DMS153 (cell line): ENCODE measurements around the gene SCN1B.
A peak's percentile ranks its signal among the peaks of the same experiment; 100 is the strongest.
"Not testable (repeated sequence)": the region's sequence is repeated elsewhere in the genome, so short reads cannot be mapped to it uniquely, and the experiment has no call there.

Experiments
- DNase-seq: peaks from one replicate; lab custom pipeline; 2025; lab: John Stamatoyannopoulos, UW

SCN1B gene

DNA sequence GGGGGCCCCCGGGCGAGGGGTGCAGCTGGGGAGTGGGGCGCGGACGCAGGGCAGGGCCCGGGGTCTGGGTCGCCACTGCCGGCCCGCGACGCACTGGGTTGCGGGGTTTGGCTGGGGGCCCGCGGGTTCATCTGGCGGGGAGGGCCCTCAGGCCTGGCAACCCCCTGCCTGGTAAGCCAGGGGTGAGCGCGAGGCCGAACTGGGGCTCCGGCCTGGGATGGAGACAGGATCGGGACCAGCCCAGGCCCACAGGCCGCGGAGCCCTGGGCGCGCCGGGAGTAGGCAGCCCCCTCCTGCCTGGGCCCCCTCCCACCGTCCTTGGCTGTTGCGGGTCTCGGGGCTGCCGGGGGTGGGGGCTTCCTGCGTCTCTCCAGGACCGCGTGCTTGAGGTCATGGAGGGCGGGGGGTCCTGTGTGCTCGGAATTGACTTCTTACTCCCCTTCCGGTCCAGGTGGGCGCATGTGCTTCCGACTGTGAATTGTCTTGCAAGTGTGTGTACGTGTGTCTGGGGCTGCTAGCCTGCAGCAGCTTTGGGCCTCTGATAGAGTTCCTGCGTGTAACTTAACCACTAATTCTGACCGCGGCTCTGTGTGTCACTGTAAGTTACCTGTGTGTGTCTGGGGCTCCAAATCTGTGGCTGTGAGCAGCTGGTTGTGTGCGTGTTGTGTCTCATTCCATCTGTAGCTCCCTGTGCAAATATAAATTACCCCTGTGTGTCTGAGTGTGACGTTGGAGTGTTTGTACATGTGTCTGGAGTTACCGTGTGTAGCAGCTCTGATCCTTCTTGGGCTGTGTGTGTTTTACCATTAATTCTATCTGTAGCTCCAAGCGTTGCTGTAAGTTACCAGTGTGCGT is 29.4 kb upstream of the SCN1B start:
- peak; percentile 45 for DNase-seq

DNA sequence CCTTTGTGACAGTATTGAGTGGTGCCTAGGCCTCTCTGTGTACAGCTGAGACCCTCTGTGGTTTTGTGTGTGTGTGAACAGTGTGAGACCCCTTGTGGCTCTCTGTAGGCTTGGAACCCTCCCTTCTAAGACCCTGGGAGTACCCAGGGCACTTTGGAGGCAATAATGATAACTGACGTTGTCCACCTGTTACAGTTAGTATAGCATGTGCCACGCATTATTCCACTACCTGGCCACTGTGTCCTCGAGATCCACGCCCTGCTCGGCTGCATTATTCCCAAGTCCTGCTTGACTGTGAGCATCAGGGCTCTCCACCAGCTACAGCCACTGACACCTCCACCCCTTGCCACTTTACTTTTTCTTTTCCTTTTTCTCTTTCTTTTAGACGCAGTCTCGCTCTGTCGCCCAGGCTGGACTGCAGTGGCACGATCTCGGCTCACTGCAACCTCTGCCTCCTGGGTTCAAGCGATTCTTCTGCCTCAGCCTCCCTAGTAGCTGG is 28.2 kb upstream of the SCN1B start:
- no peak for DNase-seq

DNA sequence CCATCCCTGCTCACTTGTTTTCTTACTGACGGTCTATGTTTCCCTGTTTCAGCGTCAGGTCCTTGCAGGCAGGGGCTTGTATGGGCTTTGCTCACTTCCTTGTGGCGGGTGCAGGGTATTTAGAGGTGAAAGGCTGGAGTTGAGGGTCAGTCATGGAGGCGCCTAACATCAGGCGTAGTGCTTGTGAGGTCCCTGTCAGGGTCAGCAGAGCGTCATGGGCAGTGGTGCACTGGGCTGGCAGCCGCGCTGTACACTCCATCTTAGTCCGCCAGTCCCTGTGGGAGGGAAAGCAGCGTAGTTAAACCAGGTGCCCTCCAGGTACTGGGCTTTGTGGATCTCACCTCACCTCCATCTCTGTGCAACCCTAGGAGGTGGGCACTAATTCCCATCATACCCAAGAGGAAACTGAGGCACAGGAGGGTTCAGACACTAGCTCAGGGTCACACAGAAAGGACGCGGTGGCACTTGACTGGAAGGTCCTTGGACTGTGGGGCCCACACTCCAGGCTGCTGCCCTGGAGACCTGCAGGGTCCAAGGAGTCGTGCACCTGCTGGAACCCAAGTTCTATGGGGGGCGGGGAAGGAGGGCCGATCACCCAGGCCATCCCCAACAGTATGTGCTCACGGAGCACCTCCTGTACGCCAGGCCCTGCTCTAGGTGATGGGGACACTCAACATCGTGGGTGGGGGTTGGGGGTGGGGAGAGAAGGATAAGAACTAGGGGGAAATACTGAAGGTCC is 25.6 kb upstream of the SCN1B start:
- no peak for DNase-seq

DNA sequence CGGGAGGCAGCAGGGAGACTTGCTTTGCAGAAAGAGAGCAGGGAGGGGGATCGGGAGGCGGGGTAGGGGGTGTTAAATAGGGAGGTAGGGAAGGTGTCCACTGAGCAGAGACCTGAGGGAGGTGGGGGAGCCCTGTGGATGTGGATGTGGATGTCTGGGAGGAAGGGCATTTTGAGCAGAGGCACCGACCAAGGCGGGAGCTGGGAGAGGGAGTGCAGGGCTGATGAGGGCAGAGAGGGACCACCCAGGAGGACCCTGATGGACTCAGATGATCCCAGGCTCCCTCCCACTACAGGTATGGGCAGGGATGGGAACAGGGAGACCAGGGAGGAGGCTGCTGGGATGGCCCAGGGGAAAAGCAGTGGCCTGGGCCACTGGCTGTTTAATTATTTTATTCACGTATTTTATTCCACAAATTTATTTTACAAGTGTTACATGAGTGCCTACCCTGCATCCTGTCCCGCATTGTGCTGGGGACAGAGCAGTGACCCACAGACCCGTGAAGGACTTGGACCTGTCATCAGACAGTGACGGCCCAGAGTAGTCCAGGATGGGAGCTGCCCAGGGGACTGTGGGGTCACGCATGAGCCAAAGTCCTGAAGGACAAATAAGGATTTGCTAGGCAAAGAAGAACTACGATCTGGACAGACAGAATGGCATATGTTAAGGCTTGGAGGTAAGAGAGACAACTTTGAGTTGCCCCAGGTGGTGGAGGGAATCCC is 24.9 kb upstream of the SCN1B start:
- DNase-seq = no peak

DNA sequence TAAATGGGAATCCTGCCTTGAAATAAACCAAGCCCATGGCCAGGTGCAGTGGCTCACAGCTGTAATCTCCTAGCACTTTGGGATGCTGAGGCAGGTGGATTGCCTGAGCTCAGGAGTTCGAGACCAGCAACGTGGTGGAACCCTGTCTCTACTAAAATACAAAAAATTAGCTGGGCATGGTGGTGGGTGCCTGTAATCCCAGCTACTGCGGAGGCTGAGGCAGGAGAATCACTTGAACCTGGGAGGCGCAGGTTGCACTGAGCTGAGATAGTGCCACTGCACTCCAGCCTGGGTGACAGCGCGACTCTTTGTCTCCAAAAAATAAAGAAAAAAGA is 24.3 kb upstream of the SCN1B start:
- not testable (repeated sequence) for DNase-seq

DNA sequence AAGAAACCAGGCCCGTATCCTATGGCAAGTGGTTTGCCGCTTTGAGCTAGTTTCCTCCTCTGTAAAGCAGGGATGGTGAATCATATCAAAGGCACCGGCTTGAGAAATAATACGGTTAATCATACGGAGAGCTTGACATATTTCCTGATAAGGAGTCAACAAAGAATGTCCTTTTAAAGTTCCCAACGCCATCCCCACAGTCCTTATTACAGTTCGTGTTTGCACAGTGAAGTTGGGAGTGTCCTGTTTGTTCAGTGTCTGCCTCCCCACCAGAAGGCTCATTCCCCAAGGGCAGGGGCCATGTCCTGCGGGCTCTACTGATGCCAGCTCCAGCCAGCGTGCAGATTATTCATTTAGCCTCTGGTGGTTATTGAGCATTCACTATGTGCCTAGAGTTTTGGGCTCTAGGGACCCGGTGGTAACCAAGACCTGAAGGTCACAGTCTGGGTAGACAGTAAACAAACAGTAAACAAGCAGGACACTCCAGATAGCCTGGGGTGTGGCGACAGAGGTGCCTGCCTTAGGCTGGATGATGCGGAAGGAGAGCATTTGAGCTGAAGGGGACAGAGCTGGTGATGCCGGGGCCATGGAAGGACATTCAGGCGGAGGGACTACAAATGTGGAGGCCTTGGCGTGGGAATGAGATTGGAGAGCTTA is 23.8 kb upstream of the SCN1B start:
- peak; percentile 59 for DNase-seq

DNA sequence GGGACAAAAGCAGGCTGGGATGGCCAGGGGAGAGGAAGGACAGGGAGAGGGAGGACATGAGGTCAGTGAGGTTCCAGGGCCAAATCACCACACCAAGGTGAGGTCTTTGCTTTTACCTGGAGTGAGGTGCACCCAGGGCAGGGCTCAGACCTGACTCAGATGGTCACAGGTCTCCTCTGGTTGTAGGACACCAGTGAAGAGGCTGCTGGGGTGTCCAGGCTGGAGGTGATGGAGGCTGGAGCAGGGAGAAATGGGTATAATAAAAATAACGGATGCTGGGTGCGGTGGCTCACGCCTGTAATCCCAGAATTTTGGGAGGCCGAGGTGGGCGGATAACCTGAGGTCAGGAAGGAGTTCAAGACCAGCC is 23.3 kb upstream of the SCN1B start:
- no peak for DNase-seq

DNA sequence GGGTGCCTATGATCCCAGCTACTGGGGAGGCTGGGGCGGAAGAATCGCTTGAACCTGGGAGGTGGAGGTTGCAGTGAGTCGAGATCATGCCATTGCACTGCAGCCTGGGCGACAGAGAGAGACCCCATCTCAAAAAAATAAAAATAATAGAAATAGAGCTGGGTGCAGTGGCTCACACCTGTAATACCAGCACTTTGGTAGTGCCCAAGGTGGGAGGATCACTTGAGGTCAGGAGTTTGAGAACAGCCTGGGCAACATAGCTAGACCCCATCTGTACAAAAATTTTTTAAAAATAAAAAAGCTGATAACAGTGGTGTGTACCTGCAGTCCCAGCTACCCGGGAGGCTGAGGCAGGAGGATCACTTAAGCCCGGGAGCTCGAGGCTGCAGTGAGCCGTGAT is 22.8 kb upstream of the SCN1B start:
- not testable (repeated sequence) for DNase-seq

DNA sequence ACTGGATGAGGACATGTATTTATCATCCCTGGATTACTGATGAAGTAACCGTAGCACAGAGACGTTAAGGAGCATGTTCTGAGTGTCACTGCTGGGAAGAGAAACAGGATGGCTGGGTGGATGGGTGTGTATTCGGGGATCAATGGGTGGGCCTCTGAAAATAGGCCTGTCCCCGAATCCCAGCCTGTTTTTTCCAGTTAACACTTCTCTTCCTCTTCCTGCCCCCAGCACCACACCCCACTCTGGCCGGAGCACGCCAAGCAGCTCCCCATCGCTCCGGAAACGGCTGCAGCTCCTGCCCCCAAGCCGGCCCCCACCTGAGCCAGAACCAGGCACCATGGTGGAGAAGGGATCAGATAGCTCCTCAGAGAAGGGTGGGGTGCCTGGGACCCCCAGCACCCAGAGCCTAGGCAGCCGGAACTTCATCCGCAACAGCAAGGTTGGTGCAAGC is 21.4 kb upstream of the SCN1B start:
- no peak for DNase-seq

DNA sequence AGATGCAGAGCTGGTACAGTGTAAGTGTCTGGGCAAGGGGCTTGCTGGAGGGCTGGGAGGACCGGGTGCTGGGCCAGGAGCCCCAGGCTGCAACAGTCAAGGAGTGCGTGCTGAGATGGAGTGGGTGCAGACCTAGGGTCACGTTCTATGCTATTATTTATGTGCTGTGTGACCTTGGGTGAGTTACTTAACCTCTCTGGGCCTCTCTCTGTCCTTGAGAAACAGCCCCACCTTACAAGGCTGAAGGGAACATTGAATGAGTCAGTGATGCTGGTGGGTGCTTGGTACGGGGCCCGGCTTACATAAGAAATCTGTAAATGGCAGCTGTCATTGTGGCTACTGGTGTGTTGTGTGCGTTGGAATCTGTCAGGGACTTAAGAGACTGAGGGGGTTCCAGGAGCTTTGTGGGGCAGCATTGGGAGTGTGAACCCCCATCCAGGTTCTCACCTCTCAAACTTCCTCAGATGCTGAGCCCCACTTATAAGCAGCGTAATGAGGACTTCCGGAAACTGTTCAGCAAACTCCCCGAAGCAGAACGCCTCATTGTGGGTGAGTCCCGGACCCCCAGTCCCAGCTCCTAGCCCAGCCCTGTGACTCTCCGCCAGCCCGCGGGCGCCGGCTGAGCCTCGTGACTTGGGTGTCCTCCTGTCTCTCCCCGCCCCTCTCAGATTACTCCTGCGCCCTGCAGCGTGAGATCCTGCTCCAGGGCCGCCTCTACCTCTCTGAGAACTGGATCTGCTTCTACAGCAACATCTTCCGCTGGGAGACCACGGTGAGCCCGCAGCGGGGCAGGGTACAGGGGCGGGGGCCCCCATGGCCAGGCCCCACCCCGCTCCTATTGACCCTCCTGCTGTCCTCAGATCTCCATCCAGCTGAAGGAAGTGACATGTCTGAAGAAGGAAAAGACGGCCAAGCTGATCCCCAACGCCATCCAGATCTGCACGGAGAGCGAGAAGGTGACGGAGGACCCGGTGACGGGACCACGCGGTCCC is 20.6 kb upstream of the SCN1B start:
- no peak for DNase-seq

DNA sequence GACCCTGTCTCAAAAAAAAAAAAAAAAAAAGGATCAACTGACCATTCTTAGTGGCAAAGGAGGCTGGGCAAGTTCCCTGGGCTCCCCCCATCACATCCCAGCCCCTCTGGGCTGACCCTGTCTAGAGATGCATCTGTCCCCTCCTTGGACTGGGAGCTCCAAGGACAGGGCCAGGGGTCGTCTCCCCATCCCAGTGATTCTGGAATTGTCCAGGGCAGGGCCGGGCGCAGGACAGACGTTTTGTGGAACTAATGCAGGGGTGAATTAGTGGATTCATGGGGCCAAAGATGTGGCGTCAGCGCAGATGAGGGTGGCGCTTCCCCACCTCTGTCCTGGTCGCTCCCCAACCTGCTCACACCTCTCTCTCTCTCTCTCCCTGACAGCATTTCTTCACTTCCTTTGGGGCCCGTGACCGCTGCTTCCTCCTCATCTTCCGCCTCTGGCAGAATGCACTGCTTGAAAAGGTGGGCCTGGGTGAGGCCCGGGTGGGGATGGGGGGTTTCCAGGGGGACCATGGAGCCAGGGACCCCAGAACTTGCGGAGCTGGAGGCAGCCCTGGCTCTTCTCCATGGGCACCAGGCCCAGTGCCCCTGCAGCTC is 19.1 kb upstream of the SCN1B start:
- DNase-seq = no peak

DNA sequence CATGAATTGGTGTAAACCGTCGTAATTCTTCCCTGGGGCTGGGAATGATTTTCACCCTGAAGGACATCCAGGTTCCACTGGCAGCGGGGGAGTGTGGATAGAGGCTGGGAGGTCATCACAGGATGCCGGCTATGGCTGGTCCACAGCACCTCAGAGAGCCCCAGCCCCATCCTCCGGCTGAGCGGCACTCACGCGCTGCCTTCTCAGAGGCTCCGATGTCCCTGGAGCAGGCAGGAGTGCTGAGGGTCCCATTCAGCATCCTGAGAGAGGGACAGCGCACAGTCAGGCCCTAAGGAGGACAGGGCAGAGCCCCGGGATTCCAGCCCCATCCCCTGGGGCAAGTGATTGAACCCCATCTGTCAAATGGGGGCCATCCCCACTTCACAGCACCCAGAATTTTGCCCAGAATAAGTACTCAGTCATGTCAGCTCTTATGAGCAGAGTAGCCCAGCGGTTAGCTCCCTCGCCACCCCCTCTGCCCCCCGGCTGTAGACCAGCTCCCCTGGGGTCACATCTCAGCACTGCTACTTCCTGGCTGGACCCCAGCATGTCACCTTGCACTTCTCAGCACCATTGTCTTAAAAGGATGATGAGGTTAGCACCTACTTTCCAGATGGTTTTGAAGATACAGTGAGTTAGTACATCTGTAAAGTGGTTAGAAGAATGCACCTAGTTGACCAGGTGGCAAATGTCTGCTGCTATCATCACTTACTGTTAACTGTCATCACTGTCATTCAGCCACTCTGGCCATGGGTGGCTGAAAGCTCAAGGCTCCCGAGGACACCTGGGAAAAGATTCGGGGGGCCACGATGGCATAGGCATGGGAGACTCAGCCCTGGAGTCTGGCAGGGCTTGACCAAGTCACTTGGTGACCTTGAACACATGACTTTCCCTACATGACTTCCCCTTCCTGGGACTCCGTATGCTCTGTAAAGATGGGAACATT is 18.3 kb upstream of the SCN1B start:
- no peak for DNase-seq

DNA sequence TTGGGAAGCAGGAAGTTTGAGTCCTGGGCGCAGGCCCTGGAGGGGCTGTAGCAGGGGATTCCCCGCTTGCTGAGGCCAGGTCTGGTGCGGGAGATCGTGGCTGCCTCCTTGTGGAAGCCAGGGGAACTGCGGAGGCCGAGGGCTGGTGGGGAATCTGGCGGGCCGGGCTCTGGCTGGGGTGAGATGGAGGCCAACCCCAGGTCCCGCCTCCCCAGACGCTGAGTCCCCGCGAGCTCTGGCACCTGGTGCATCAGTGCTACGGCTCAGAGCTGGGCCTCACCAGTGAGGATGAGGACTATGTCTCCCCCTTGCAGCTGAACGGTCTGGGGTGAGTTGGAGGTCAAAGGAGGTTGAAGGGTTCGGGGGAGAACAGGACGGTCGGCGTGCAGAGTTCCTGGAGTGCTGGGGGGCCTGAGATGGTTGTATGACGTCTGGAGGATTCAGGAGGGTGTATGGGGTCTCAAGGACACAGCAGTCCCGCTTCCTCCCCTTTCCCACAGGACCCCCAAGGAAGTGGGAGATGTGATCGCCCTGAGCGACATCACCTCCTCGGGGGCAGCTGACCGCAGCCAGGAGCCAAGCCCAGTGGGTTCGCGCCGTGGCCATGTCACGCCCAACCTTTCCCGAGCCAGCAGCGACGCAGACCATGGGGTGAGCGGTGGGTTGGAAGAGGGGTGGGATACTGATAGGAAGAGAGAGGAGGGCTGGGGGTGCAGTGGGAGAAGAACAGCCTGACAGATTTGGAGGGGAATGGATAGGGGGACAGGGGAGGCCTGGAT is 17.0 kb upstream of the SCN1B start:
- no peak for DNase-seq

DNA sequence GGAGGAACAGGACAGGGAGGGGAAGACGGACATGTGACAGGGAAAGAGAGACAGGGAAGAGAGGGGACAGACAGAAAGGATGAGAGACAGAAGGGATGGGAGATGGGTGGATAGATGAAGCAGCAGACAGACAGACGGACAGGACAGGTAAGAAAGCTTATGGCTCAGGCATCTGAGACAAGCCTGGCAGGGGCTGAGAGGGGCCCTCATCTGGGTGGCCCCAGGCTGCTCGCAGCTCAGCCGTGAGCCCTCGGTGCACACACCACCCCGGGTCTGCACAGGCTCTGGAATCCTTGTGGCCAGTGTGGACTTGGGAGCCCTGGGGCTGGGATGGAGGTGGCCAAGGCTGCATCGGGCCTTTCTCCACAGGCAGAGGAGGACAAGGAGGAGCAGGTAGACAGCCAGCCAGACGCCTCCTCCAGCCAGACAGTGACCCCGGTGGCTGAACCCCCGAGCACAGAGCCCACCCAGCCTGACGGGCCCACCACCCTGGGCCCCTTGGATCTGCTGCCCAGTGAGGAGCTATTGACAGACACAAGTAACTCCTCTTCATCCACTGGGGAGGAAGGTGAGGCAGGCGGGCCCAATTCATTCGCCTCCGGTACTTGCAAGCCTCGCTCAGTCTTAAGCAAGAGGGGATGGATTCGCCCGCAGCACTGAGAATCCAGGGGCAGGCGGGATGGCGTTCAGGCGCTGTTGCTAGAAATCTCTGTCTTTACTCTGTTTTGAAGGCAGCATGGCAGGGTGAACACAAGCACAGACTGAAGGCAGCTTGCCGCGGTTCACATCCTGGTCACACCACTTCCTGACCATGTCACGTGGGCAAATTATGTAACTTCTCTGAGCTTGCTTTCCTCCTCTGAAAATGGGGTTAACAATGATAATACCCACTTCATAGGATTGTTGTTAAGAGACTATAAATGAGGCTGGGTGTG is 16.2 kb upstream of the SCN1B start:
- no peak for DNase-seq

DNA sequence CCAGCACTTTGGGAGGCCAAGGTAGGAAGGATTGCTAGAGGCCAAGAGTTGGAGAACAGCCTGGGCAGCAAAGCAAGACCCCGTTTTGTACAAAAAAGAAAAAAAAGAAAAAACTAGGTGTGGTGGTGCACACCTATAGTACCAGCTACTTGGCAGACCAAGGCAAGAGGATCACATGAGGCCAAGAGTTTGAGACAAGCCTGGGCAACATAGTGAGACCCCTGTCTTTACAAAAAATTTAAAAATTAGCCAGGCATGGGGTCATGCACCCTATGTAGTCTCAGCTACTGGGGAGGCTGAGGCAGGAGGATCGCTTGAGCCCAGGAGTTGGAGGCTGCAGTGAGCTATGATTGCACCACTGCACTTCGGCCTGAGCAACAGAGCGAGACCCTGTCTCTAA is 15.5 kb upstream of the SCN1B start:
- not testable (repeated sequence) for DNase-seq

DNA sequence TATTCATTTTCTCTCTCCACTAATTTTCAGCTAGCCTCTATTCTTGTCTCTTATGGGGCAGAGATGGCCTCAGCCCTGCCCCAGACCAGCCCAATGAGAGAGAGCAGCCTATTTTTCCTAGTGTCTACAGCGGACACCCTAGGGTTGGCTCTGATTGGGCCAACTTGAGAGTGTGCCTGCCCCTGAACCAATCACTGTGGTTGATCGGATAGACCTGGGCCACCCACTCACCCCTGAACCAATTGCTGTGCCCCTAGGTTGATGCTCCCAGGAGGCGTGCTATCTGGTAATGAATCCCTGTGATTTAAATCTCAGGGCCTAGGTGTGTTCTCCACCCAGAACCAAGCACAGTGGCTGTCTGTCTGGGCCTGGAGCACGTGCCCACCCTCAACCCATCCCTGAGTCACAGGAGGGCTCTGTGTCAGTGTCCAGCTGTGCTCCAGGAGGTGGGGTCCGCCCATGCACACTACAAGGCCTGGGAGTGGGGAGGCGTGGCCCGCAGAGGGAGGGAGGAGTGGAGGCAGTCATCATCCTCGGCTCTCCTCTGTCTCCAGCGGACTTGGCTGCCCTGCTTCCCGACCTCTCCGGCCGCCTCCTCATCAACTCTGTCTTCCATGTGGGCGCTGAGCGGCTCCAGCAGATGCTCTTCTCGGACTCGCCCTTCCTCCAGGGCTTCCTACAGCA is 14.9 kb upstream of the SCN1B start:
- DNase-seq = no peak

DNA sequence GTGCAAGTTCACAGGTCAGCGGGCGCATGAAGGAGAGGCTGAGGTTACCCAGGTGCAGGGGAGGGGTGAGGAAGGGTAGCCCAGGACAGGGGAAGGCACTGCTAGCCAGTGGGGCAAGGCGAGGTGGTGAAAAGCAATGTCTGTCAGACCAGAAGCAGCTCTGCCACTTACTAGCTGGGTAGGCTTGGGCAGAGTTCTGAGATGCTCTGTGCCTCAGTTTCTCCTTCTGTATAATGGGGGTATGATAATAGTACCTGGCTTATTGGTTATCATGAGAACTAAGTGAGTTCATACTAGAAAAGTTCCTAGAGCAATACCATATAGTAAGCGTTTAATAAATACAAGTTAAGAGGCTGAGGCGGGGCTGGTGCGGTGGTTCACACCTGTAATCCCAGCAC is 14.3 kb upstream of the SCN1B start:
- no peak for DNase-seq
